Loucy (cell line): ENCODE results near the gene KRT80.

Experiments
- H2AFZ ChIP-seq: fragments of 200-600 bp; sonication (generic); 2 replicates; pipeline ENCODE4 v1.6.0; 2016; ENCODE audit warnings: antibody characterized with exemption, mild to moderate bottlenecking, low read length, moderate library complexity
- H3F3A ChIP-seq: fragments of 200-600 bp; 2 replicates; pipeline ENCODE4 v1.6.0; 2016; ENCODE audit warnings: antibody characterized with exemption, low read depth, mild to moderate bottlenecking
- H3K27me3 ChIP-seq: fragments of 200-600 bp; sonication (generic); 2 replicates; pipeline ENCODE4 v1.6.1; 2014; ENCODE audit warnings: low read length, mild to moderate bottlenecking; ENCODE audit not compliant: insufficient read depth, poor library complexity, severe bottlenecking
- H3K36me3 ChIP-seq: fragments of 200-600 bp; sonication (generic); 2 replicates; pipeline ENCODE4 v1.6.1; 2016; ENCODE audit warnings: low read length; ENCODE audit not compliant: insufficient read depth
- H3K4me1 ChIP-seq: fragments of 200-600 bp; sonication (generic); 2 replicates; pipeline ENCODE4 v1.5.1; 2014; ENCODE audit warnings: low read length, mild to moderate bottlenecking; ENCODE audit not compliant: insufficient read depth, poor library complexity, severe bottlenecking
- H3K4me2 ChIP-seq: fragments of 200-600 bp; sonication (generic); 2 replicates; pipeline ENCODE4 v1.6.0; 2014; ENCODE audit warnings: antibody characterized with exemption, low read length, low read depth, mild to moderate bottlenecking; ENCODE audit not compliant: poor library complexity, severe bottlenecking
- H3K4me3 ChIP-seq: fragments of 200-600 bp; sonication (generic); 2 replicates; pipeline ENCODE4 v1.5.1; 2014; ENCODE audit warnings: low read length, mild to moderate bottlenecking, mixed read lengths; ENCODE audit not compliant: poor library complexity, severe bottlenecking
- H3K79me2 ChIP-seq: fragments of 200-600 bp; sonication (generic); 2 replicates; pipeline ENCODE4 v1.6.1; 2014; ENCODE audit warnings: low read length; ENCODE audit not compliant: insufficient read depth
- H3K9ac ChIP-seq: fragments of 200-600 bp; sonication (generic); 2 replicates; pipeline ENCODE4 v1.6.0; 2014; ENCODE audit warnings: mild to moderate bottlenecking, low read depth, low read length, moderate library complexity; ENCODE audit not compliant: poor library complexity, severe bottlenecking
- H3K9me2 ChIP-seq: fragments of 200-600 bp; sonication (generic); replicated peaks from 2 replicates; pipeline ENCODE4 v1.6.1; 2016; ENCODE audit warnings: low read depth, low read length, mixed read lengths
- H3K9me3 ChIP-seq: fragments of 200-600 bp; sonication (generic); 2 replicates; pipeline ENCODE4 v1.6.1; 2014; ENCODE audit warnings: mild to moderate bottlenecking, antibody characterized with exemption, low read length, low read depth; ENCODE audit not compliant: insufficient read depth
- H4K20me1 ChIP-seq: fragments of 200-600 bp; sonication (generic); 2 replicates; pipeline ENCODE4 v1.6.0; 2014; ENCODE audit warnings: antibody characterized with exemption, low read length, mild to moderate bottlenecking; ENCODE audit not compliant: insufficient read depth, poor library complexity, severe bottlenecking
- EZH2phosphoT487 ChIP-seq: fragments of 200-600 bp; IDR thresholded peaks from 2 replicates; pipeline ENCODE4 v1.6.1; 2018; ENCODE audit warnings: antibody characterized with exemption, mild to moderate bottlenecking, moderate library complexity, borderline replicate concordance
- TF ChIP-seq, protein P1 (sequence below): fragments of 200-600 bp; sonication (generic); conservative IDR thresholded peaks from 2 replicates; pipeline ENCODE4 v1.5.1; 2014; ENCODE audit warnings: mild to moderate bottlenecking, antibody characterized with exemption, low read length

The KRT80 gene

DNA sequence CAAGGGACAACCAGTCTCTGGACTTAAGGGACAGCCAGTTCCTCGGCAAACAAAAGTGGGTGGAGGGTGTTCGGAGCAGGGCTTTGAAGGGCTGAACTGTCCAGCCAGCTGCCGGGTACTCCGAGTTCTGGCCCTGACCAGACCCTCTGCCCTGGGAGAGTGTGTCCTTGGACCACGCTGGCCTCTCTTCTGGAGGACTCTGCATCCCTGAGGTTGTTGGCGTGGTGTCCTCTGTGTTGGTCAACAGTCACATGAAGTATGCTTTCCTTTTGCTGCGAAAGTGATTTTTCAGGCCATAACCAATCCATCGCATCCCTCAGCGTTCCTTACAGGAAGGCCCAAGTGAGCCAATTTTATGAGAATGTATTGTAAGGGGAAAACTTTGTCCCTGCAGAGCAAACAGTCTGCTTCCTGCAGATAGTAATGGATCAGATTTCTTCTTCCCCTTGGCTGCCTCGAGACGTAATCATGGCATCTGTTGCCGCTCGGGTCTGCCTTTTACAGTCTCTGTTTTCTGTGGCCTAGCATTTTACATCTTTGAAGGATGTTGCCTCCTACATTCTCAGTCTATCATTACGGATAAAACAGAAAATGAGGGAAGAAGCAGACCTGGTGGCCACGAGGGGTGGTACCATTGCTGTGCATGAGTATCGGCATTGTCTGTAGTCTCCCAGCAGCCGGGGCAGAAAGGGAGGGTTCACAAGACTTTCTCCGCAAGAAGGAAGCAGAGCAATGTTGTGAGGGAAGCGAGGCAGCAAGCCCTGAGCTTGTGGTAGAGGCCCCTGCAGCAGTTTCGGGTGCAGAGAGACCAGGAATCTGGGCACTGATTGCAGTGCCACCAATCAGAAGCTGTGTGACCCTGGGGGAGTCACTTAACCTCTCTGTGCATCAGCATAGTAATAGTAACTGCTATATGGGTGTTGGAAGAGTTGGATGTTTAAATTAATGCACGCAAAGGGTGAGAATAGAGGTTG, 64.9 kb downstream of the KRT80 start:
- H3K9me3 ChIP-seq = no peaks in the 10 kb centered on the region
- no peaks in the 10 kb centered on the region for H3K36me3 ChIP-seq
- no peaks in the 10 kb centered on the region for H3K27me3 ChIP-seq
- H3F3A ChIP-seq = no peaks in the 10 kb centered on the region
- no peak overlapping the region for H3K4me3 ChIP-seq
- H4K20me1 ChIP-seq = no peaks in the 10 kb centered on the region
- TF ChIP-seq, protein P1, sequence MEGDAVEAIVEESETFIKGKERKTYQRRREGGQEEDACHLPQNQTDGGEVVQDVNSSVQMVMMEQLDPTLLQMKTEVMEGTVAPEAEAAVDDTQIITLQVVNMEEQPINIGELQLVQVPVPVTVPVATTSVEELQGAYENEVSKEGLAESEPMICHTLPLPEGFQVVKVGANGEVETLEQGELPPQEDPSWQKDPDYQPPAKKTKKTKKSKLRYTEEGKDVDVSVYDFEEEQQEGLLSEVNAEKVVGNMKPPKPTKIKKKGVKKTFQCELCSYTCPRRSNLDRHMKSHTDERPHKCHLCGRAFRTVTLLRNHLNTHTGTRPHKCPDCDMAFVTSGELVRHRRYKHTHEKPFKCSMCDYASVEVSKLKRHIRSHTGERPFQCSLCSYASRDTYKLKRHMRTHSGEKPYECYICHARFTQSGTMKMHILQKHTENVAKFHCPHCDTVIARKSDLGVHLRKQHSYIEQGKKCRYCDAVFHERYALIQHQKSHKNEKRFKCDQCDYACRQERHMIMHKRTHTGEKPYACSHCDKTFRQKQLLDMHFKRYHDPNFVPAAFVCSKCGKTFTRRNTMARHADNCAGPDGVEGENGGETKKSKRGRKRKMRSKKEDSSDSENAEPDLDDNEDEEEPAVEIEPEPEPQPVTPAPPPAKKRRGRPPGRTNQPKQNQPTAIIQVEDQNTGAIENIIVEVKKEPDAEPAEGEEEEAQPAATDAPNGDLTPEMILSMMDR = no peak
- TF ChIP-seq EZH2phosphoT487 = no peak
- no peaks in the 10 kb centered on the region for H3K79me2 ChIP-seq
- H3K9ac ChIP-seq = no peak overlapping the region
- H2AFZ ChIP-seq = no peak overlapping the region
- H3K9me2 ChIP-seq = no peaks in the 10 kb centered on the region
- no peaks in the 10 kb centered on the region for H3K4me1 ChIP-seq
- no peak overlapping the region for H3K4me2 ChIP-seq

- H3K4me2 ChIP-seq = no peak overlapping the region
- no peaks in the 10 kb centered on the region for H3K9me3 ChIP-seq
- H4K20me1 ChIP-seq = no peaks in the 10 kb centered on the region
- H3K4me1 ChIP-seq = no peaks in the 10 kb centered on the region
- no peak overlapping the region for H2AFZ ChIP-seq
- no peaks in the 10 kb centered on the region for H3K79me2 ChIP-seq
- no peaks in the 10 kb centered on the region for H3K9me2 ChIP-seq
- no peak overlapping the region for H3K4me3 ChIP-seq
- H3K36me3 ChIP-seq = no peaks in the 10 kb centered on the region
- no peak overlapping the region for H3K9ac ChIP-seq
- no peaks in the 10 kb centered on the region for H3F3A ChIP-seq
- no peaks in the 10 kb centered on the region for H3K27me3 ChIP-seq
- TF ChIP-seq, protein P1 = no peak
- TF ChIP-seq EZH2phosphoT487 = no peak
These were observed 65.7 kb downstream of the KRT80 start for GRCh38 chr12:52126050-52126604.

DNA sequence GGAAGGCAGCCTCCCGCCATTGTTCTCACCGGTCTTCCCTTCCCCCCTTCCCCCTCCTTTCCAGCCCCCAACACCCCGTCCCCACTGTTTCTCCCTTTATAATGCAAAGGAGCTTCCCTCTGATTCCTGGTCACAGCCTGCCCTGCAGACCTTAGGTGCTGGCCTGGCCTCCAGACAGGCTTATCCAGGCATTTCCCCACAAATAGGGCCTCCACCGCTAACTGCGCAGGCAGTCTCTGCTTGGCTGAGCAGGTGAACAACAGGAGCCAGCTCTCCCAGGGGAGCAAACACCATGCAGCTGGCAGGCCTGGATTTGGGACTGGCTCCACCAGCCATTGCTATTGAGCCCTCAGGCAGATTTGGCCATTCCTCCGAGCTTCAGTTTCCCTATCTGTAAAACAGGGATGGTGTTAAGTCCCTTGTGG, 66.3 kb downstream of the KRT80 start:
- H3K4me2 ChIP-seq = no peak overlapping the region
- H4K20me1 ChIP-seq = no peaks in the 10 kb centered on the region
- H3K9me3 ChIP-seq = no peaks in the 10 kb centered on the region
- no peak overlapping the region for H3K9ac ChIP-seq
- H3K27me3 ChIP-seq = no peaks in the 10 kb centered on the region
- H2AFZ ChIP-seq = no peak overlapping the region
- no peaks in the 10 kb centered on the region for H3K9me2 ChIP-seq
- H3K36me3 ChIP-seq = no peaks in the 10 kb centered on the region
- TF ChIP-seq, protein P1 = no peak
- TF ChIP-seq EZH2phosphoT487 = no peak
- no peaks in the 10 kb centered on the region for H3K79me2 ChIP-seq
- H3F3A ChIP-seq = no peaks in the 10 kb centered on the region
- H3K4me1 ChIP-seq = no peaks in the 10 kb centered on the region
- H3K4me3 ChIP-seq = no peak overlapping the region
